K562 (cell line): ENCODE data around the gene ARFGEF2. TPM values are rescaled to one million over a fixed set of nuclear protein-coding genes. Genes with fewer than 3 reads are reported as not detected.
A peak's percentile ranks its signal among the peaks of the same experiment; 100 is the strongest.

Experiments
- ETV5 ChIP-seq: sonication (generic); formaldehyde crosslinking; IDR thresholded peaks from 2 replicates; pipeline ENCODE4 v1.4.0; 2020; ENCODE audit warnings: low read depth, mild to moderate bottlenecking, missing genetic modification reagents
- FOXA3 ChIP-seq, 2 experiments: fragments of 450-650 bp in 1 of 2; sonication (generic) in 1 of 2; formaldehyde crosslinking; IDR thresholded peaks in 1 of 2; conservative IDR thresholded peaks in 1 of 2; 2 replicates each; pipeline versions ENCODE4 v1.4.0 to v1.8.0; 2020 to 2022; ENCODE audit warnings: mild to moderate bottlenecking in 2 of 2, missing genetic modification reagents in 1 of 2
- GATA2 ChIP-seq: sonication (generic); formaldehyde crosslinking; IDR thresholded peaks from 2 replicates; pipeline ENCODE4 v1.4.0; 2020; ENCODE audit warnings: mild to moderate bottlenecking, missing genetic modification reagents
- JUN ChIP-seq, 2 experiments: sonication (generic) in 1 of 2; formaldehyde crosslinking in 1 of 2; IDR thresholded peaks; 2 replicates each; pipeline versions ENCODE4 v1.6.1 to v1.8.0; 2012 to 2022; ENCODE audit warnings: borderline replicate concordance in 2 of 2, mild to moderate bottlenecking in 2 of 2, improper control_type of control experiment in 1 of 2, low read depth in 1 of 2, low read length in 1 of 2, missing genetic modification reagents in 1 of 2
- MBD2 ChIP-seq: sonication (generic); IDR thresholded peaks from 2 replicates; pipeline ENCODE4 v1.6.1; 2016; ENCODE audit warnings: low read depth, borderline replicate concordance
- NR1H2 ChIP-seq: sonication (generic); formaldehyde crosslinking; IDR thresholded peaks from 2 replicates; pipeline ENCODE4 v1.4.0; 2020; ENCODE audit warnings: mild to moderate bottlenecking, missing genetic modification reagents
- NRF1 ChIP-seq, 2 experiments: fragments of 450-650 bp; IDR thresholded peaks in 1 of 2; conservative IDR thresholded peaks in 1 of 2; 2 replicates each; pipeline ENCODE4 v1.6.1; 2014; ENCODE audit warnings: mild to moderate bottlenecking in 2 of 2
- POLR2H ChIP-seq: IDR thresholded peaks from 2 replicates; pipeline ENCODE4 v1.6.1; 2016; ENCODE audit warnings: missing genetic modification characterization, low read depth, mild to moderate bottlenecking, control low read depth, missing compliant biosample characterization, moderate library complexity
- RBFOX2 ChIP-seq: fragments of 200-400 bp; formaldehyde crosslinking; IDR thresholded peaks from 2 replicates; pipeline ENCODE4 v1.6.1; 2017; ENCODE audit warnings: low read depth, mild to moderate bottlenecking, low read length, moderate library complexity
- RBM25 ChIP-seq: fragments of 200-400 bp; formaldehyde crosslinking; IDR thresholded peaks from 2 replicates; pipeline ENCODE4 v1.6.1; 2018; ENCODE audit warnings: low read length, low read depth, moderate library complexity; ENCODE audit not compliant: severe bottlenecking
- SRSF3 ChIP-seq: fragments of 200-400 bp; formaldehyde crosslinking; IDR thresholded peaks from 2 replicates; pipeline ENCODE4 v1.6.1; 2016; ENCODE audit warnings: mild to moderate bottlenecking, low read length, moderate library complexity; ENCODE audit not compliant: insufficient read depth
- TBP ChIP-seq: optimal IDR thresholded peaks from 2 replicates; pipeline ENCODE3; 2011; ENCODE audit warnings: low read depth, low read length, improper control_type of control experiment
- TOE1 ChIP-seq, 2 experiments: fragments of 450-650 bp in 1 of 2; sonication (generic) in 1 of 2; formaldehyde crosslinking in 1 of 2; IDR thresholded peaks; 2 replicates each; pipeline versions ENCODE4 v1.7.1 to v1.8.0; 2016 to 2022; ENCODE audit warnings: borderline replicate concordance in 2 of 2, mild to moderate bottlenecking in 2 of 2, antibody characterized with exemption in 1 of 2, inconsistent platforms in 1 of 2, low read depth in 1 of 2, missing genetic modification reagents in 1 of 2, moderate library complexity in 1 of 2
- ZBTB7A ChIP-seq: IDR thresholded peaks from 2 replicates; pipeline ENCODE4 v1.6.1; 2011; ENCODE audit warnings: low read depth, mild to moderate bottlenecking, low read length, moderate library complexity, borderline replicate concordance; ENCODE audit not compliant: control insufficient read depth
- ZNF316 ChIP-seq: fragments of 450-650 bp; IDR thresholded peaks from 2 replicates; pipeline ENCODE4 v1.6.1; 2016
- polyA plus RNA-seq, 8 experiments: library from polyadenylated mRNA; depleted of rRNA in 4 of 8; stranded (reverse) in 5 of 8; unstranded in 3 of 8; fragments of >200 nt; fragmentation: Nextera tagmentation in 2 of 8; fragmentation: Illumina TruSeq in 1 of 8; extraction: Ambion mirVana in 2 of 8; extraction: Trizol in 1 of 8; gene quantifications; 2 replicates each; pipeline versions ENCODE4 v1.2.1 to v1.2.3, GENCODE V29; 2011 to 2014; ENCODE audit warnings: inconsistent platforms in 1 of 8, missing spikeins in 1 of 8
- total RNA-seq, 7 experiments: library from RNA; depleted of rRNA in 6 of 7; stranded (reverse); fragments of >200 nt in 6 of 7; fragmentation: Illumina TruSeq in 2 of 7; extraction: Trizol in 2 of 7; gene quantifications; 2 replicates each; pipeline versions ENCODE4 v1.2.1 to v1.2.3, GENCODE V29; 2011 to 2021; ENCODE audit warnings: low replicate concordance in 1 of 7
- TF ChIP-seq, protein P1 (sequence below): IDR thresholded peaks from 2 replicates; pipeline ENCODE4 v1.6.1; 2016; ENCODE audit warnings: missing genetic modification characterization, missing compliant biosample characterization
- TF ChIP-seq, protein P2 (sequence below): fragments of 250-450 bp; sonication (Bioruptor Pico); IDR thresholded peaks from 2 replicates; pipeline ENCODE4 v1.4.0; 2020; ENCODE audit warnings: mild to moderate bottlenecking
- TF ChIP-seq, protein P3 (sequence below): fragments of 450-650 bp; formaldehyde crosslinking; IDR thresholded peaks from 2 replicates; pipeline ENCODE4 v1.4.0; 2022; ENCODE audit warnings: missing genetic modification characterization
- TF ChIP-seq, protein P4 (sequence below): conservative IDR thresholded peaks from 2 replicates; pipeline ENCODE4 v1.6.1; 2011; ENCODE audit warnings: low read depth, mild to moderate bottlenecking, low read length; ENCODE audit not compliant: control insufficient read depth

The ARFGEF2 gene
- total and polyA plus RNA-seq, 9 of the 15 experiments (the other 6 are each of a cell fraction or from before 2014, with no cell fraction given), result 4.2 to 18.8 (median 13.7) TPM

DNA sequence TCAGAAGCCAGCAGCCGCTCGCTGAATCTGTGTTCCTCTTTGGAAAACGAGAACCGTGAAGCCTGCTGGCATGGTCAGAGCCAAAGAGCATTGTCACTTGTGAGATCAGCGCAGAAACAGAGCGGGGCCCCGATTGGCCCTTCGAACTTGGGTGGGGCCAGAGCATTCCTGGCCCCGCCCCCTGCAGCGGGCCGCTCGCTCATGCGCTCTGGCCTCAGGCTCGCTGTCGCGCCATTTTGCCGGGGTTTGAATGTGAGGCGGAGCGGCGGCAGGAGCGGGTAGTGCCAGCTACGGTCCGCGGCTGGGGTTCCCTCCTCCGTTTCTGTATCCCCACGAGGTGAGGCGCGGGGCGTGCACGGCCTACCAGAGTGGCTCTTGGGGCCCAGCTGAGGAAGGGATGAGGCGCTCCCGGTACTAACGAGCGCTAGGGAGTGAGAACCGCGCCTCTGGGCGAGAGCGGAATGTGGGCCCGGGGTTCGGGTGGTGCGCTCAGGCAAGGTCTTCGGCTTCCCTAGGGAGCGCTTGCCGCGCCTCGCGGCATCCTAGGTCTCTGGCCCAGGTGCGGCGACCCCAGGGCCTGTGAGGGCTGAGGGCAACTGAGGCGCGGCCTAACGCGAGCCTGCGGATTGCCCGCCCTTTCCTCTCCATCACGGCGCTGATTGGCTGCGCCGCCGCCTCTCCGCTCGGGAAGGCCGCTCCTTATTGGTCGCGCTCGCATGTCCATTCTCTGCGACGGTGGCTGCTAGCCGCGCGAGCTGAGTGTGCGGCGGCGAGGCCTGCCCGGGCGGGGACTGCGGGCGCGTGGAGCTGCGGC is 124.8 kb downstream of the ARFGEF2 start, which contains the start of gene CSE1L (continued):
- TF ChIP-seq NR1H2 (peak; percentile 82), TBP (peak; percentile 93), ZNF316 (peak; percentile 48; the same call in 1 of the 2 replicates), GATA2 (peak; percentile 26; the same call in 1 of the 2 replicates), POLR2H (tag) (peak; percentile 89), ETV5 (CRISPR knock-in tag) (no peak), JUN (IDR thresholded peaks at IDR 0.05; ENCODE audit: borderline replicate concordance, low read depth, low read length) (no peak), JUN (CRISPR knock-in tag; IDR thresholded peaks at IDR 0.05; ENCODE audit: borderline replicate concordance) (peak; percentile 30; the same call in 1 of the 2 replicates), RBFOX2 (peak; percentile 100), FOXA3 (CRISPR knock-in tag; conservative IDR thresholded peaks at IDR 0.05 in 1 of 2, IDR thresholded peaks at IDR 0.05 in 1 of 2) (peak in 1 of 2 experiments; percentile 79; a peak in 2 of 4 replicates), RBM25 (peak; percentile 99), SRSF3 (0 out of 2 replicates have a peak, but pooled peaks have one; percentile 54), ZBTB7A (peak; percentile 6; the same call in 1 of the 2 replicates), NRF1 (conservative IDR thresholded peaks at IDR 0.05 in 1 of 2, IDR thresholded peaks at IDR 0.05 in 1 of 2) (peak; percentile 97), TOE1 (IDR thresholded peaks at IDR 0.05; ENCODE audit: borderline replicate concordance) (no peak), TOE1 (CRISPR knock-in tag; IDR thresholded peaks at IDR 0.05; ENCODE audit: borderline replicate concordance, low read depth) (peak; percentile 90; the same call in 1 of the 2 replicates), MBD2 (peak; percentile 83)
- TF ChIP-seq, protein P1, sequence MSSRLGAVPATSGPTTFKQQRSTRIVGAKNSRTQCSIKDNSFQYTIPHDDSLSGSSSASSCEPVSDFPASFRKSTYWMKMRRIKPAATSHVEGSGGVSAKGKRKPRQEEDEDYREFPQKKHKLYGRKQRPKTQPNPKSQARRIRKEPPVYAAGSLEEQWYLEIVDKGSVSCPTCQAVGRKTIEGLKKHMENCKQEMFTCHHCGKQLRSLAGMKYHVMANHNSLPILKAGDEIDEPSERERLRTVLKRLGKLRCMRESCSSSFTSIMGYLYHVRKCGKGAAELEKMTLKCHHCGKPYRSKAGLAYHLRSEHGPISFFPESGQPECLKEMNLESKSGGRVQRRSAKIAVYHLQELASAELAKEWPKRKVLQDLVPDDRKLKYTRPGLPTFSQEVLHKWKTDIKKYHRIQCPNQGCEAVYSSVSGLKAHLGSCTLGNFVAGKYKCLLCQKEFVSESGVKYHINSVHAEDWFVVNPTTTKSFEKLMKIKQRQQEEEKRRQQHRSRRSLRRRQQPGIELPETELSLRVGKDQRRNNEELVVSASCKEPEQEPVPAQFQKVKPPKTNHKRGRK, result no peak
- TF ChIP-seq, protein P2, sequence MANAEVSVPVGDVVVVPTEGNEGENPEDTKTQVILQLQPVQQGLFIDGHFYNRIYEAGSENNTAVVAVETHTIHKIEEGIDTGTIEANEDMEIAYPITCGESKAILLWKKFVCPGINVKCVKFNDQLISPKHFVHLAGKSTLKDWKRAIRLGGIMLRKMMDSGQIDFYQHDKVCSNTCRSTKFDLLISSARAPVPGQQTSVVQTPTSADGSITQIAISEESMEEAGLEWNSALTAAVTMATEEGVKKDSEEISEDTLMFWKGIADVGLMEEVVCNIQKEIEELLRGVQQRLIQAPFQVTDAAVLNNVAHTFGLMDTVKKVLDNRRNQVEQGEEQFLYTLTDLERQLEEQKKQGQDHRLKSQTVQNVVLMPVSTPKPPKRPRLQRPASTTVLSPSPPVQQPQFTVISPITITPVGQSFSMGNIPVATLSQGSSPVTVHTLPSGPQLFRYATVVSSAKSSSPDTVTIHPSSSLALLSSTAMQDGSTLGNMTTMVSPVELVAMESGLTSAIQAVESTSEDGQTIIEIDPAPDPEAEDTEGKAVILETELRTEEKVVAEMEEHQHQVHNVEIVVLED (CRISPR knock-in tag), result 0 out of 2 replicates have a peak, but pooled peaks have one; percentile 60
- TF ChIP-seq, protein P3, sequence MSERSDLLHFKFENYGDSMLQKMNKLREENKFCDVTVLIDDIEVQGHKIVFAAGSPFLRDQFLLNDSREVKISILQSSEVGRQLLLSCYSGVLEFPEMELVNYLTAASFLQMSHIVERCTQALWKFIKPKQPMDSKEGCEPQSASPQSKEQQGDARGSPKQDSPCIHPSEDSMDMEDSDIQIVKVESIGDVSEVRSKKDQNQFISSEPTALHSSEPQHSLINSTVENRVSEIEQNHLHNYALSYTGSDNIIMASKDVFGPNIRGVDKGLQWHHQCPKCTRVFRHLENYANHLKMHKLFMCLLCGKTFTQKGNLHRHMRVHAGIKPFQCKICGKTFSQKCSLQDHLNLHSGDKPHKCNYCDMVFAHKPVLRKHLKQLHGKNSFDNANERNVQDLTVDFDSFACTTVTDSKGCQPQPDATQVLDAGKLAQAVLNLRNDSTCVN, result no peak
- TF ChIP-seq, protein P4, sequence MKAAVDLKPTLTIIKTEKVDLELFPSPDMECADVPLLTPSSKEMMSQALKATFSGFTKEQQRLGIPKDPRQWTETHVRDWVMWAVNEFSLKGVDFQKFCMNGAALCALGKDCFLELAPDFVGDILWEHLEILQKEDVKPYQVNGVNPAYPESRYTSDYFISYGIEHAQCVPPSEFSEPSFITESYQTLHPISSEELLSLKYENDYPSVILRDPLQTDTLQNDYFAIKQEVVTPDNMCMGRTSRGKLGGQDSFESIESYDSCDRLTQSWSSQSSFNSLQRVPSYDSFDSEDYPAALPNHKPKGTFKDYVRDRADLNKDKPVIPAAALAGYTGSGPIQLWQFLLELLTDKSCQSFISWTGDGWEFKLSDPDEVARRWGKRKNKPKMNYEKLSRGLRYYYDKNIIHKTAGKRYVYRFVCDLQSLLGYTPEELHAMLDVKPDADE, result peak; percentile 67
